HL-60 (cell line): ENCODE measurements around the gene CIC.

Source experiments
- CTCF ChIP-seq: IDR thresholded peaks from one replicate; pipeline ENCODE4 v1.5.1; 2011; ENCODE audit warnings: low read length, control low read depth, inconsistent platforms; ENCODE audit not compliant: insufficient read depth
- REST ChIP-seq: IDR thresholded peaks from 2 replicates; pipeline ENCODE4 v1.6.1; 2012; ENCODE audit warnings: low read depth; ENCODE audit not compliant: insufficient replicate concordance

DNA sequence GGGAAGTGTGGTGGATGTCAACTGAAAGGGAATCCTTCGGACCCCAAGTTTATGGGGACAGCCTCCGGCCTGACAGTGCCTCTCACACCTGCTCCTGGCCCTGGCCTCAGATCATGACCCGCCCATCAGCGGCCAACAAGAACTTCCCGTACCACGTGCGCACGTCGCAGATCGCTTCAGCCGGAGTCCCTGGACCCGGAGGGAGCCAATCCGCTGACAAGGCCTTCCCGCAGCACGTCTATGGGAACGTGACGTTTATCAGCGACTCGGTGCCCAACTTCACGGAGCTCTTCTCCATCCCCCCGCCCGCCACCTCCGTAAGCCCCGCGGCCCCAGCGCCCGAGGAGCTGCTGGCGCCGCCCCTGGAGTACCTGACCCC is 54.4 kb downstream of the CIC start:
- TF ChIP-seq CTCF (no peak), REST (no peak)
